CD14-positive monocyte (primary cell): ENCODE results near the gene CACNA1C. TPM values are rescaled to one million over a fixed set of nuclear protein-coding genes. Genes with fewer than 3 reads are reported as not detected.

ENCODE experiments used
- DNase-seq, 3 donors: peaks; one replicate each; pipeline ENCODE4 v3.0.0-alpha.2; 2011 to 2022
- H2AFZ ChIP-seq: 2 replicates; pipeline ENCODE4 v1.6.0; 2012; ENCODE audit warnings: mild to moderate bottlenecking, low read depth, low read length, inconsistent platforms; ENCODE audit not compliant: insufficient read depth, poor library complexity, severe bottlenecking
- H3K27ac ChIP-seq, 2 donors: 1 replicate in 1 of 2; 2 replicates in 1 of 2; pipeline ENCODE4 v1.5.1; 2012 to 2013; ENCODE audit warnings: low read length in 2 of 2, control low read depth in 1 of 2, inconsistent platforms in 1 of 2, low read depth in 1 of 2, mild to moderate bottlenecking in 1 of 2
- H3K27me3 ChIP-seq, 2 donors: one replicate each; pipeline versions ENCODE4 v1.6.0 to v1.6.1; 2011 to 2013; ENCODE audit warnings: low read length in 2 of 2; ENCODE audit not compliant: control insufficient read depth in 2 of 2, insufficient read depth in 2 of 2
- H3K36me3 ChIP-seq, 2 donors: replicated peaks in 1 of 2; 1 replicate in 1 of 2; 2 replicates in 1 of 2; pipeline versions ENCODE4 v1.5.1 to v1.6.1; 2012 to 2013; ENCODE audit warnings: low read length in 2 of 2, control low read depth in 1 of 2, inconsistent platforms in 1 of 2, mild to moderate bottlenecking in 1 of 2; ENCODE audit not compliant: insufficient read depth in 2 of 2, control insufficient read depth in 1 of 2
- H3K4me1 ChIP-seq, 2 donors: 1 replicate in 1 of 2; 2 replicates in 1 of 2; pipeline versions ENCODE4 v1.5.1 to v1.6.1; 2012 to 2013; ENCODE audit warnings: low read length in 2 of 2, control low read depth in 1 of 2, inconsistent platforms in 1 of 2, mild to moderate bottlenecking in 1 of 2, moderate library complexity in 1 of 2; ENCODE audit not compliant: insufficient read depth in 2 of 2, control insufficient read depth in 1 of 2
- H3K4me2 ChIP-seq: replicated peaks from 2 replicates; pipeline ENCODE3; 2012; ENCODE audit warnings: low read length, moderate library complexity, mild to moderate bottlenecking; ENCODE audit not compliant: poor library complexity, severe bottlenecking; ENCODE audit errors: extremely low read depth
- H3K4me3 ChIP-seq, 3 experiments: fragments of 200-600 bp in 1 of 3; sonication (generic) in 1 of 3; replicated peaks in 1 of 3; 1 replicate in 2 of 3; 2 replicates in 1 of 3; pipeline ENCODE4 v1.5.1; 2011 to 2013; ENCODE audit warnings: low read length in 3 of 3, mild to moderate bottlenecking in 3 of 3, control low read depth in 2 of 3, low read depth in 2 of 3, inconsistent platforms in 1 of 3, moderate library complexity in 1 of 3
- H3K79me2 ChIP-seq: 2 replicates; pipeline ENCODE4 v1.6.0; 2012; ENCODE audit warnings: mild to moderate bottlenecking, control low read depth, inconsistent platforms, low read length, moderate library complexity; ENCODE audit not compliant: insufficient read depth
- H3K9ac ChIP-seq: 2 replicates; pipeline ENCODE4 v1.6.0; 2017; ENCODE audit warnings: low read length, mild to moderate bottlenecking; ENCODE audit not compliant: insufficient read depth, poor library complexity, severe bottlenecking
- H3K9me3 ChIP-seq, 2 donors: replicated peaks in 1 of 2; 1 replicate in 1 of 2; 2 replicates in 1 of 2; pipeline versions ENCODE4 v1.5.1 to v1.6.1; 2012 to 2013; ENCODE audit warnings: low read length in 2 of 2, control low read depth in 1 of 2; ENCODE audit not compliant: control insufficient read depth in 1 of 2, insufficient read depth in 1 of 2
- H4K20me1 ChIP-seq: 2 replicates; pipeline ENCODE4 v1.6.0; 2012; ENCODE audit warnings: mild to moderate bottlenecking, low read length, control low read depth, moderate library complexity; ENCODE audit not compliant: insufficient read depth
- H3K27ac Mint-ChIP-seq, 7 donors: one replicate each; pipeline ENCODE4 v1.8.0; 2020; ENCODE audit warnings: mild to moderate bottlenecking in 7 of 7, mixed read lengths in 7 of 7, moderate library complexity in 6 of 7, inconsistent platforms in 2 of 7
- H3K27me3 Mint-ChIP-seq, 3 donors: one replicate each; pipeline ENCODE4 v1.8.0; 2021 to 2022; ENCODE audit warnings: low read depth in 3 of 3, mild to moderate bottlenecking in 3 of 3, mixed read lengths in 3 of 3, moderate library complexity in 3 of 3, inconsistent platforms in 1 of 3
- H3K36me3 Mint-ChIP-seq, 2 donors: one replicate each; pipeline ENCODE4 v1.8.0; 2020; ENCODE audit warnings: mixed read lengths in 2 of 2, inconsistent platforms in 1 of 2, mild to moderate bottlenecking in 1 of 2
- H3K4me1 Mint-ChIP-seq: one replicate; pipeline ENCODE4 v1.8.0; 2020; ENCODE audit warnings: mild to moderate bottlenecking, mixed read lengths
- H3K4me3 Mint-ChIP-seq, 2 donors: one replicate each; pipeline ENCODE4 v1.8.0; 2020; ENCODE audit warnings: mild to moderate bottlenecking in 2 of 2, mixed read lengths in 2 of 2, moderate library complexity in 1 of 2
- H3K9me3 Mint-ChIP-seq, 7 donors: one replicate each; pipeline ENCODE4 v1.8.0; 2020 to 2022; ENCODE audit warnings: mixed read lengths in 7 of 7, mild to moderate bottlenecking in 6 of 7, moderate library complexity in 6 of 7, inconsistent platforms in 2 of 7
- WGBS: methylation state at CpG from one replicate; pipeline ENCODE4 v1.1.5; 2013; ENCODE audit warnings: missing lambda C conversion rate; ENCODE audit not compliant: insufficient coverage; 5-methylcytosine and 5-hydroxymethylcytosine counted together
- intact Hi-C, 2 donors: fragments of 100-400 bp; cut with micrococcal nuclease; formaldehyde crosslinking; loops; one replicate each; pipeline versions ENCODE4 v1.15.0 to v1.15.1; 2023
- polyA plus RNA-seq, 3 donors: library from polyadenylated mRNA; depleted of rRNA in 1 of 3; unstranded in 2 of 3; stranded (reverse) in 1 of 3; fragments of 300-500 nt in 2 of 3; fragments of >200 nt in 1 of 3; fragmentation: Illumina TruSeq in 2 of 3; gene quantifications; 1 replicate in 2 of 3; 2 replicates in 1 of 3; pipeline ENCODE4 v1.2.3, GENCODE V29; 2012 to 2021
- TF ChIP-seq, protein P1 (sequence below): fragments of 200-600 bp; IDR thresholded peaks from one replicate; pipeline ENCODE4 v1.8.0; 2022; ENCODE audit warnings: antibody characterized with exemption, mild to moderate bottlenecking

Gene CACNA1C
- polyA plus RNA-seq, 3 donors: not detected

- no peak overlapping the region for H3K4me2 ChIP-seq
- Mint-ChIP-seq H3K27me3 (peaks cover 26 to 31% (median 27%) of the 10 kb centered on the region in 3 donors), H3K27ac (no peak overlapping the region)
Observed at GRCh38 chr12:2693244-2693860, 640.6 kb downstream of the CACNA1C start.

DNA sequence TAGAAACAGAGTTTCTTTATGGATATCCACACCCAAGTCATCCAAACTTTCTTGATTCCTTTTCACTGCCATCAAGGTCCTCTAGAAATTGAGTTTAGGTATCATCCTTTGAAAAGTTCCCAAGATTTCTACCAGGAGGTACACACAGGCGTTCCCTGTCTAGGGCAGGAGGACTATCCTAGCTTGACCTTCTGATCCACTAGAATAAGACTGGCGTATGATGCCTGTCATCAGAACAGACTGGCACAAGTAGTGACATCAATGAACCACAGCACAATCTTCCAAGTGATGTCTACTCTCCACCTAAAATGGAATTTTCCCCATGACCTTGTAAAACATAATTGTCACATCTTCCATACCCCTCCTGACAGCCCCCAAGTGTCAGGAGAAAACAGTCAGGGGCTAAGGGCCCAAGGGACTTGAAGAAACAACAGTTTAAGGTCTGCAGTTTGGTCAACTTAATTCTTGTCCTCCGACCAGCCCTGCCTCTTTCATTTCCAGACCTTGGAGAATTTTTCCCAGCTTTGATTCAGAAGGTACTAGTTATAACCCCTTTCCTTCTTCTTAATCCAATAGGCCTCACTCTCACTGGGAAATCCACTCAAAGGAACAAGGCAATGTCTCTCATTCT, 641.3 kb downstream of the CACNA1C start:
- intact Hi-C loops: no loop called here

More at GRCh38 chr12:2693244-2693860, 640.6 kb downstream of the CACNA1C start:
- Histone ChIP-seq H3K27ac (no peak overlapping the region), H3K36me3 (no peaks in the 10 kb centered on the region), H2AFZ (no peak overlapping the region), H3K4me3 (no peak overlapping the region), H3K9me3 (no peaks in the 10 kb centered on the region), H3K4me1 (peaks cover 21 to 26% of the 10 kb centered on the region in 2 donors), H4K20me1 (no peaks in the 10 kb centered on the region), H3K9ac (no peak overlapping the region), H3K79me2 (no peaks in the 10 kb centered on the region), H3K27me3 (peaks cover 6 to 13% of the 10 kb centered on the region in 2 donors)
- no peaks in the 10 kb centered on the region for H3K36me3 Mint-ChIP-seq
- TF ChIP-seq, protein P1, sequence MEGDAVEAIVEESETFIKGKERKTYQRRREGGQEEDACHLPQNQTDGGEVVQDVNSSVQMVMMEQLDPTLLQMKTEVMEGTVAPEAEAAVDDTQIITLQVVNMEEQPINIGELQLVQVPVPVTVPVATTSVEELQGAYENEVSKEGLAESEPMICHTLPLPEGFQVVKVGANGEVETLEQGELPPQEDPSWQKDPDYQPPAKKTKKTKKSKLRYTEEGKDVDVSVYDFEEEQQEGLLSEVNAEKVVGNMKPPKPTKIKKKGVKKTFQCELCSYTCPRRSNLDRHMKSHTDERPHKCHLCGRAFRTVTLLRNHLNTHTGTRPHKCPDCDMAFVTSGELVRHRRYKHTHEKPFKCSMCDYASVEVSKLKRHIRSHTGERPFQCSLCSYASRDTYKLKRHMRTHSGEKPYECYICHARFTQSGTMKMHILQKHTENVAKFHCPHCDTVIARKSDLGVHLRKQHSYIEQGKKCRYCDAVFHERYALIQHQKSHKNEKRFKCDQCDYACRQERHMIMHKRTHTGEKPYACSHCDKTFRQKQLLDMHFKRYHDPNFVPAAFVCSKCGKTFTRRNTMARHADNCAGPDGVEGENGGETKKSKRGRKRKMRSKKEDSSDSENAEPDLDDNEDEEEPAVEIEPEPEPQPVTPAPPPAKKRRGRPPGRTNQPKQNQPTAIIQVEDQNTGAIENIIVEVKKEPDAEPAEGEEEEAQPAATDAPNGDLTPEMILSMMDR: peak; percentile 18
- H3K9me3 Mint-ChIP-seq: peaks cover 0 to 2% (median 0%) of the 10 kb centered on the region in 7 donors
- WGBS: 0% methylated on average over 3 of the region's 10 CpGs
- intact Hi-C loops: no loop called here
- no peak for DNase-seq
- peaks cover 32% of the 10 kb centered on the region for H3K4me1 Mint-ChIP-seq
- peak overlapping the region in 1 of 2 donors; percentile 46 for H3K4me3 Mint-ChIP-seq

More for the DNA sequence above, 641.3 kb downstream of the CACNA1C start:
- Histone ChIP-seq H3K27me3 (peaks cover 6 to 13% of the 10 kb centered on the region in 2 donors), H3K9ac (no peak overlapping the region), H3K9me3 (no peaks in the 10 kb centered on the region), H3K4me2 (no peak overlapping the region), H2AFZ (no peak overlapping the region), H3K4me3 (no peak overlapping the region), H3K4me1 (peaks cover 21 to 26% of the 10 kb centered on the region in 2 donors), H4K20me1 (no peaks in the 10 kb centered on the region), H3K36me3 (no peaks in the 10 kb centered on the region), H3K27ac (no peak overlapping the region), H3K79me2 (no peaks in the 10 kb centered on the region)
- WGBS: 97% methylated on average over 3 of the region's 3 CpGs
- Mint-ChIP-seq H3K4me3 (no peak overlapping the region), H3K4me1 (peaks cover 32% of the 10 kb centered on the region), H3K27me3 (peaks cover 26 to 31% (median 27%) of the 10 kb centered on the region in 3 donors), H3K9me3 (peaks cover 0 to 2% (median 0%) of the 10 kb centered on the region in 7 donors), H3K27ac (no peak overlapping the region), H3K36me3 (no peaks in the 10 kb centered on the region)
- no peak for DNase-seq
- TF ChIP-seq, protein P1: no peak
